ENCODE data around the gene IL5. TPM values are rescaled to one million over a fixed set of nuclear protein-coding genes. Genes with fewer than 3 reads are reported as not detected.

Gene IL5
- polyA plus RNA-seq, 1 experiment = not detected

GRCh38 chr5:132496191-132496630 is 47.1 kb downstream of the IL5 start:
- Histone ChIP-seq H3K27me3 (ENCODE audit: control insufficient read depth, insufficient read depth, low read length) (no peaks in the 10 kb centered on the region), H3K4me3 (ENCODE audit: low read depth, low read length) (peak overlapping the region; percentile 59), H3K36me3 (ENCODE audit: control insufficient read depth, insufficient read depth, low read length) (no peaks in the 10 kb centered on the region)
- DNase-seq (ENCODE audit: low read depth) = no peak
- CTCF ChIA-PET = interaction anchor here (0.8 to 13.4 kb wide), 7 partner anchors 71 to 400 kb away, joined by 3 to 255 read pairs (median 9); no protein-coding TSS in a partner anchor
- no peak for TF ChIP-seq CTCF (IDR thresholded peaks at IDR 0.05; ENCODE audit: insufficient read depth, low read depth, low read length)
- POLR2A ChIA-PET = interaction anchor here (0.6 to 1.0 kb wide), 3 partner anchors 10 to 237 kb away, joined by 3 to 6 read pairs (median 5); no protein-coding TSS in a partner anchor

GRCh38 chr5:132495667-132496190 is 47.6 kb downstream of the IL5 start:
- Histone ChIP-seq H3K36me3 (ENCODE audit: control insufficient read depth, insufficient read depth, low read length) (no peaks in the 10 kb centered on the region), H3K4me3 (ENCODE audit: low read depth, low read length) (peak overlapping the region; percentile 59), H3K27me3 (ENCODE audit: control insufficient read depth, insufficient read depth, low read length) (no peaks in the 10 kb centered on the region)
- peak; percentile 57 for DNase-seq (ENCODE audit: low read depth)
- POLR2A ChIA-PET = interaction anchor here (0.6 to 1.0 kb wide), 3 partner anchors 11 to 236 kb away, joined by 3 to 6 read pairs (median 5); no protein-coding TSS in a partner anchor
- peak; percentile 33 for TF ChIP-seq CTCF (IDR thresholded peaks at IDR 0.05; ENCODE audit: insufficient read depth, low read depth, low read length)
- CTCF ChIA-PET = interaction anchor here (0.8 to 13.4 kb wide), 9 partner anchors 12 to 399 kb away, joined by 3 to 255 read pairs (median 5); no protein-coding TSS in a partner anchor

GRCh38 chr5:132493821-132494220 is 49.5 kb downstream of the IL5 start:
- ChIA-PET CTCF (interaction anchor here (13.4 kb wide), 1 partner anchor 107 kb away, joined by 255 read pairs; no protein-coding TSS in a partner anchor), POLR2A (no interaction called here)
- H3K4me3 ChIP-seq (ENCODE audit: low read depth, low read length) = no peak overlapping the region
- no peak for TF ChIP-seq CTCF (IDR thresholded peaks at IDR 0.05; ENCODE audit: insufficient read depth, low read depth, low read length)
- no peaks in the 10 kb centered on the region for H3K27me3 ChIP-seq (ENCODE audit: control insufficient read depth, insufficient read depth, low read length)
- no peaks in the 10 kb centered on the region for H3K36me3 ChIP-seq (ENCODE audit: control insufficient read depth, insufficient read depth, low read length)
- no peak for DNase-seq (ENCODE audit: low read depth)

GRCh38 chr5:132493241-132493640 is 50.1 kb downstream of the IL5 start:
- no peaks in the 10 kb centered on the region; the same call in 1 of the 2 replicates for H3K36me3 ChIP-seq (ENCODE audit: control insufficient read depth, insufficient read depth, low read length)
- ChIA-PET POLR2A (no interaction called here), CTCF (interaction anchor here (1.6 to 5.3 kb wide), 2 partner anchors 68 to 73 kb away, joined by 7 to 47 read pairs; no protein-coding TSS in a partner anchor)
- TF ChIP-seq CTCF (IDR thresholded peaks at IDR 0.05; ENCODE audit: insufficient read depth, low read depth, low read length) = no peak
- DNase-seq (ENCODE audit: low read depth) = no peak
- no peaks in the 10 kb centered on the region for H3K27me3 ChIP-seq (ENCODE audit: control insufficient read depth, insufficient read depth, low read length)
- no peak overlapping the region for H3K4me3 ChIP-seq (ENCODE audit: low read depth, low read length)

GRCh38 chr5:132492386-132493125 is 50.8 kb downstream of the IL5 start:
- POLR2A ChIA-PET = no interaction called here
- no peak for DNase-seq (ENCODE audit: low read depth)

More at GRCh38 chr5:132492386-132493125, 50.8 kb downstream of the IL5 start:
- CTCF ChIA-PET = interaction anchor here (0.6 to 5.3 kb wide), 5 partner anchors 8 to 165 kb away, joined by 3 to 47 read pairs (median 7); no protein-coding TSS in a partner anchor
- no peak overlapping the region for H3K4me3 ChIP-seq (ENCODE audit: low read depth, low read length)
- H3K27me3 ChIP-seq (ENCODE audit: control insufficient read depth, insufficient read depth, low read length) = no peaks in the 10 kb centered on the region
- H3K36me3 ChIP-seq (ENCODE audit: control insufficient read depth, insufficient read depth, low read length) = peaks cover 5% of the 10 kb centered on the region
- TF ChIP-seq CTCF (IDR thresholded peaks at IDR 0.05; ENCODE audit: insufficient read depth, low read depth, low read length) = no peak

Measured in BJ (cell line).